ENCODE data around the gene EPX. TPM values are rescaled to one million over a fixed set of nuclear protein-coding genes. Genes with fewer than 3 reads are reported as not detected.
"Not testable (repeated sequence)": the region's sequence is repeated elsewhere in the genome, so short reads cannot be mapped to it uniquely, and the experiment has no call there.

The EPX gene
- not detected for total RNA-seq
- long read RNA-seq, result 0 reads

GRCh38 chr17:58192612-58193011 lies at the start of gene EPX:
Gene EPX, plus strand, starts transcription at chr17:58192726. Its CDS starts 121 bp downstream, at chr17:58192847.
- DNase-seq (no peak), ATAC-seq (no peak)
- intact Hi-C loops (cut with micrococcal nuclease), result no loop called here

- DNase-seq; ATAC-seq; intact Hi-C loops (cut with micrococcal nuclease): not testable (repeated sequence)
These were observed 49.2 kb upstream of the EPX start for GRCh38 chr17:58143335-58143734.

- intact Hi-C loops (cut with micrococcal nuclease), result no loop called here
- DNase-seq (no peak), ATAC-seq (no peak)
These were observed 47.7 kb upstream of the EPX start for GRCh38 chr17:58144801-58145200.

GRCh38 chr17:58147930-58148434 lies 44.5 kb upstream of the EPX start, which contains the start of gene OR4D1:
Gene OR4D1, plus strand, starts transcription at chr17:58148384. Its CDS starts 6,770 bp downstream, at chr17:58155154.
- ATAC-seq (no peak), DNase-seq (no peak)
- intact Hi-C loops (cut with micrococcal nuclease), result no loop called here

- ATAC-seq, result no peak
- DNase-seq, result no peak
- intact Hi-C loops (cut with micrococcal nuclease), result no loop called here
These were observed 43.9 kb upstream of the EPX start for GRCh38 chr17:58148609-58149008.

GRCh38 chr17:58150394-58150793 lies 42.1 kb upstream of the EPX start:
- no peak for DNase-seq
- intact Hi-C loops (cut with micrococcal nuclease), result no loop called here
- ATAC-seq, result no peak

GRCh38 chr17:58153046-58153445 lies 39.5 kb upstream of the EPX start:
- intact Hi-C loops (cut with micrococcal nuclease), result no loop called here
- ATAC-seq, result peak; percentile 48

GRCh38 chr17:58153671-58154070 lies 38.9 kb upstream of the EPX start:
- DNase-seq (no peak), ATAC-seq (no peak)
- intact Hi-C loops (cut with micrococcal nuclease), result no loop called here

More at GRCh38 chr17:58153046-58153445, 39.5 kb upstream of the EPX start:
- DNase-seq, result no peak

- DNase-seq (peak; percentile 57), ATAC-seq (peak; percentile 89)
- intact Hi-C loops (cut with micrococcal nuclease), result no loop called here
These were observed 35.4 kb upstream of the EPX start for GRCh38 chr17:58156839-58157803.

GRCh38 chr17:58158181-58158580 lies 34.3 kb upstream of the EPX start:
- intact Hi-C loops (cut with micrococcal nuclease), result no loop called here
- DNase-seq (no peak), ATAC-seq (no peak)

- DNase-seq (no peak), ATAC-seq (no peak)
- intact Hi-C loops (cut with micrococcal nuclease), result no loop called here
These were observed 31.0 kb upstream of the EPX start for GRCh38 chr17:58161566-58161965.

- DNase-seq, result no peak
- no peak for ATAC-seq
- intact Hi-C loops (cut with micrococcal nuclease), result no loop called here
These were observed 26.5 kb upstream of the EPX start for GRCh38 chr17:58165981-58166380.

GRCh38 chr17:58166682-58167081 lies 25.8 kb upstream of the EPX start, which contains the start of gene OR4D2:
Gene OR4D2, plus strand, starts transcription at chr17:58166982. Its CDS starts 2,674 bp downstream, at chr17:58169656.
- ATAC-seq (no peak), DNase-seq (no peak)
- intact Hi-C loops (cut with micrococcal nuclease), result no loop called here

GRCh38 chr17:58170622-58171021 lies 21.9 kb upstream of the EPX start:
- intact Hi-C loops (cut with micrococcal nuclease), result no loop called here
- no peak for DNase-seq

GRCh38 chr17:58172369-58173071 lies 20.0 kb upstream of the EPX start:
- intact Hi-C loops (cut with micrococcal nuclease), result no loop called here
- no peak for ATAC-seq
- no peak for DNase-seq

More at GRCh38 chr17:58170622-58171021, 21.9 kb upstream of the EPX start:
- ATAC-seq, result no peak

GRCh38 chr17:58174871-58175270 lies 17.7 kb upstream of the EPX start:
- no peak for ATAC-seq
- intact Hi-C loops (cut with micrococcal nuclease), result no loop called here
- DNase-seq, result no peak

- ATAC-seq, result no peak
- no peak for DNase-seq
- intact Hi-C loops (cut with micrococcal nuclease), result no loop called here
These were observed 16.3 kb upstream of the EPX start for GRCh38 chr17:58176200-58176599.

- intact Hi-C loops (cut with micrococcal nuclease), result no loop called here
- ATAC-seq, result no peak
- no peak for DNase-seq
These were observed 10.7 kb upstream of the EPX start for GRCh38 chr17:58181796-58182195.

- ATAC-seq (no peak), DNase-seq (no peak)
- intact Hi-C loops (cut with micrococcal nuclease), result no loop called here
These were observed 9.0 kb upstream of the EPX start for GRCh38 chr17:58183514-58183913.
